Testis (tissue), 2 donors: ENCODE results near the gene PRPH2.

Experiments
- POLR2A ChIP-seq: fragments of 450-650 bp; IDR thresholded peaks from one replicate; pipeline ENCODE4 v1.6.1; 2017; ENCODE audit warnings: antibody characterized with exemption, mild to moderate bottlenecking, moderate library complexity
- TF ChIP-seq, protein P1 (sequence below), 3 experiments: fragments of 450-650 bp in 2 of 3; fragments of 200-600 bp in 1 of 3; sonication (generic) in 1 of 3; IDR thresholded peaks; one replicate each; pipeline ENCODE4 v1.5.1; 2016 to 2019; ENCODE audit warnings: antibody characterized with exemption in 3 of 3, mild to moderate bottlenecking in 2 of 3, moderate library complexity in 1 of 3

DNA sequence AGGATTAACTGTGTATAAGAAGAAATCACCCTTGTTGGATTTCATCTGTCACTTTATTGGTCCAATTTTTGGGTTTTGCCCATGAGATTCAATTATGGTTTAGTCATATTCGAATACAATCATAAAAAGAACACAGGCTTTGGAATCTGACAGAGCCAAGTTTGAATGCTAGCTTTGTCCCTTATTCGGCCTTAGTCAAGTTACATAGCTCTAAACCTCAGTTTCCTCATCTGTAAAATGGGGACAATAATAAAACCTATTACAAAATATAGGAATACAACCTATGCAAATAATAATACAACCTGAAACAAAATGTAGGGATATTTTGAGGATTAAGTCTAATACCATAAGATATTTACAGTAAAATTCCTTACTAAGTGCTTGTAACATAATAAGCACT, 57.7 kb downstream of the PRPH2 start:
- TF ChIP-seq, protein P1, sequence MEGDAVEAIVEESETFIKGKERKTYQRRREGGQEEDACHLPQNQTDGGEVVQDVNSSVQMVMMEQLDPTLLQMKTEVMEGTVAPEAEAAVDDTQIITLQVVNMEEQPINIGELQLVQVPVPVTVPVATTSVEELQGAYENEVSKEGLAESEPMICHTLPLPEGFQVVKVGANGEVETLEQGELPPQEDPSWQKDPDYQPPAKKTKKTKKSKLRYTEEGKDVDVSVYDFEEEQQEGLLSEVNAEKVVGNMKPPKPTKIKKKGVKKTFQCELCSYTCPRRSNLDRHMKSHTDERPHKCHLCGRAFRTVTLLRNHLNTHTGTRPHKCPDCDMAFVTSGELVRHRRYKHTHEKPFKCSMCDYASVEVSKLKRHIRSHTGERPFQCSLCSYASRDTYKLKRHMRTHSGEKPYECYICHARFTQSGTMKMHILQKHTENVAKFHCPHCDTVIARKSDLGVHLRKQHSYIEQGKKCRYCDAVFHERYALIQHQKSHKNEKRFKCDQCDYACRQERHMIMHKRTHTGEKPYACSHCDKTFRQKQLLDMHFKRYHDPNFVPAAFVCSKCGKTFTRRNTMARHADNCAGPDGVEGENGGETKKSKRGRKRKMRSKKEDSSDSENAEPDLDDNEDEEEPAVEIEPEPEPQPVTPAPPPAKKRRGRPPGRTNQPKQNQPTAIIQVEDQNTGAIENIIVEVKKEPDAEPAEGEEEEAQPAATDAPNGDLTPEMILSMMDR (IDR thresholded peaks at IDR 0.05), result no peak
- no peak for TF ChIP-seq POLR2A
